ENCODE data around the gene RAD18.

- TF ChIP-seq CTCF (IDR thresholded peaks at IDR 0.05): no peak
- no peak for TF ChIP-seq POLR2A (IDR thresholded peaks at IDR 0.05)
- TF ChIP-seq EP300 (IDR thresholded peaks at IDR 0.05): no peak
Measured at GRCh38 chr3:8987226-8987625, 24.0 kb upstream of the RAD18 start.

Measured in ovary (tissue), 3 donors.